ENCODE results near the gene ASXL1.

The ASXL1 gene

GRCh38 chr20:32466739-32467505 lies 108.8 kb downstream of the ASXL1 start:
- DNase-seq (ENCODE audit: low read depth), result no peak

- no peak for DNase-seq (ENCODE audit: low read depth)
Observed at GRCh38 chr20:32467506-32468312, 109.6 kb downstream of the ASXL1 start.

DNA sequence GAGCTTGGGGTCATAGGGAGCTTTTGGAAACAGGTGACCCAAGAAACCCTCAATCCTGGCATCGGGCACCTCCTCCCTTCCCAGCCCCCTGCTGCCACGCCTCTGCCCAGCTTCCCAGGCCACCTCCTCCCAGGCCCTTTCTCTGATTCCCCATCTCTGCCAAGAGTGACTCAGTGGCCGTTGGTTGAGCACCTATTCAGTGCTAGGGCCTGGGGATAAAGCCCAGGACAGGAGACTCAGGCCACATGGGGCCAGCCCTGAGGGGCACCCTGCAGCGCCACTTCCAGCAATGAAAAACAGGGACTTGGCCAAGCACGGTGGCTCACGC lies 110.1 kb downstream of the ASXL1 start:
- no peak for DNase-seq (ENCODE audit: low read depth)

- no peak for DNase-seq (ENCODE audit: low read depth)
Observed at GRCh38 chr20:32468860-32469259, 110.7 kb downstream of the ASXL1 start.

GRCh38 chr20:32470025-32470861 lies 112.1 kb downstream of the ASXL1 start:
- no peak for DNase-seq (ENCODE audit: low read depth)

- no peak for DNase-seq (ENCODE audit: low read depth)
Observed at GRCh38 chr20:32470940-32471339, 112.8 kb downstream of the ASXL1 start.

GRCh38 chr20:32472581-32473207 lies 114.6 kb downstream of the ASXL1 start:
- DNase-seq (ENCODE audit: low read depth), result no peak

GRCh38 chr20:32473231-32474008 lies 115.3 kb downstream of the ASXL1 start:
- no peak for DNase-seq (ENCODE audit: low read depth)

GRCh38 chr20:32474009-32474716 lies 116.0 kb downstream of the ASXL1 start:
- no peak for DNase-seq (ENCODE audit: low read depth)

- DNase-seq (ENCODE audit: low read depth), result no peak
Observed at GRCh38 chr20:32474717-32474966, 116.5 kb downstream of the ASXL1 start.

DNA sequence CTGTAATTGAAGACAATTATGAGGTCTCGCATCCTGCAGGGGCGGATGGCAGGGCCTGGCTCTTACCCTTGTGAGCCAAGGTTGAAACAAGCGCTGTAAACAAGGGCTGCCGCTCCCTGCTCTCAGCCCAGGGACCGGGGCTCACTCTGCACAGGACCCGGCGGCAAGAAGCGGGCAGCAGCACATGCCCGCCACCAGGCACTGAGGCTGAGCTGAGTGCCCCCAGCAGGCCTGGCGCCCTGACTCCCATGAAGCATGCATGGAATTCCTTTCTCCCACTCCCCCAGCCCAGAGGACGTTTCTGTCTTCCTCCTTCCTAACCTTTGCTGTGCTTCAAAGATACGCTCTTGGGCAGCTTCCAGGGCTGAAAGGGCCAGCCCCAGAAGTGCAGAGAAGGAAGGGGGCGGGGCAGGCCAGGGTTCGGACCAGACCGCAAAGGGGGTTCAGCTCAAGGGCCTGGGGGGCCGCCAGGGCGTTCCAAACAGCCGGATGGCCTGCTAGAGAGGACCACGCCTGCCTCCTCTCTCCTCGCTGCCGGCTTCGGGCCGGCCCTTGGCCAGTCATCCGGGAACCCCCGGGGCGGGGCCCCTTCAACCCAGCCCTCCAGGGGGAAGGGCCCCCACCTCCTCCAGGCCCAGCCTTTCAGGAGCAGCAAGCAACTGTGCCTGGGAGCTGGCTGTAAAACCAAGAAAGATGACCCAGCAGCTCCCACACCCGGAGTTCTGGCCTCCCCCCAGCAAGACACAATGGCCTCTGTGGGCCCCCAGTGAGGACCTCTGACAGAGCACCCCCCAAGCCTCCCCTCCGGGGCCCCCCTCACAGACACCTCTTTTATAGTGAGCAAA lies 117.1 kb downstream of the ASXL1 start:
- DNase-seq (ENCODE audit: low read depth), result no peak

DNA sequence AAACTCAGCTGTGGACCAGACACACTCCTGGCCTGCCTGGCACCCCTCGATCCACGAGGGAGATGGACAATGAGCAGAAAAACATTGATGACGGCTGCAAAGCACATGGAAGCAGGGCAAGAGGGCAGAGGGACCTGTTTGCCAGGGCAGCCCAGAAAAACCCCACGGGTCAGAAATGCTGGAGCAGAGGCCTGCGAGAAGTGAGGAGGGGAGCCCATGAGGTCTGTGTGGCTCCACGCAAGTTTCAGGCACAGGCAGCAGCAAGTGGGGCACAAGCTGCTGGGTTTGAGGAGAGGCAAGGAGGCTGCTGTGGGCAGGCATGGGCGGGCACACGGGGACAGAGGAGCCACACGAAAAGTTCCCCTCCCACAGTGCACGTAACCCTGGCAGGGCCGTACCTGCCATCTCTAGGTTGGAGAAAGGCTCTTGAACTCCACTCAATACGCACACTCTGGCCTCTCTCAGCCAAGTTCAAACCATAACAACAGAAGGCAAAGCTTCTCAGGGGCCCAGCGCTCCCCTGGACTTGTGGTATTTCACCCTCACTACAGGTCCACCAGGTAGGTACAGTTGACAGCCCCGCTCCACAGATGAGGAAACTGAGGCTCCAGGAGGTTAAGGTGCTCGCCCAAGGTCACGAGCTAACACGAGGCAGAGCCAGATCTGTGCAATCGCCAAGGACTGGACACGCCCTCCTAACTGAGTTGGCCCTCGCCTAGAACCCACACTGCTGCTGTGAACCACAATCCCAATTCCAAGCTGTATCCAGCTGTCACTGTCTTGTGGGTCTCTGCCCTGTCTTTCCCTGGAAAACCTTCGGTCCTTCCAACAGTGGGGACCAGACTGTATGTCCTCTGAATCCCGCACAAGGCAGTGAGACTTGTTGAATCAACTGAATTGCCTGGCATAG lies 118.8 kb downstream of the ASXL1 start:
- DNase-seq (ENCODE audit: low read depth), result no peak

DNA sequence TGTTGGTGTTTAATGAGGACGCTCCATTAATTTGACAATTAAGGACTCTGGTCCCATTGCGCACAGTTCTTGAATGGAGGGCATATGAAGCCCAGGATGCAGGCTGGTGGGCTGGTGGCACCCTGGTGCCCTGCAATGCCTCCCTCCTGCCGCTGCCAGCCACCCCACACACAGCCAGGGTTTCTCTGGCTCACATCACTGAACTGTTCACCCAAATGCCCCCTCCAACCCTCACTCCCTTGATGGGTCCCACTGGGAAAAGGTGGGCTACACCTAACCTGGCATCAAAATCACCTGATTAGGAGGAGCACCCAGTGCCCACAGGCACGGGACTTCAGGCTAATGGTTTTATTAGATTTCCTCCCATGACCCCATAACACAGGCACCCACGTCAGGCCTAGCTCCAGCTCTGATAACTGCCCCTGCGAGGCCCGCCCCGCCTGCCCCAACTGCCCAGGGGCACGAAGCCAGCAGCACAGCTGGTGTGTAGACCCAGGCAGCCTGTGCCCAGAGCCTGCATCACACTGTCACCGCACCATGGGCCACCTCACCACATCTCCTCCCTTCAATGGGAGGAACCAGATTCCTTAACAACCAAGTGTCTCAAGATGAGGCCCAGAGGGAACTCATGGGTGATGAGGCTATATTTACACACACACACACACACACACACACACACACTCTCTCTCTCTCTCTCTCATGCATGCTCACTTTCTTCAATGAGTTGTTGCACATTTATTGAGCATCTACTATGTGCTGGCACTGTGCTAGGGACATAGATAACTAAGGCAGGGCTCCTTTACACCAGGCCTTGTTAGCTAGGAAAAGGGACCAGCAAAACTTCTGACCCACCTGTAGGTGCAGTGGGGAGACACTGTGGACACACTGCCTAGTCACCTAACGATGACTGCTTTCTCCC lies 119.7 kb downstream of the ASXL1 start:
- DNase-seq (ENCODE audit: low read depth), result no peak

- DNase-seq (ENCODE audit: low read depth), result no peak
Observed at GRCh38 chr20:32478576-32478975, 120.4 kb downstream of the ASXL1 start.

DNA sequence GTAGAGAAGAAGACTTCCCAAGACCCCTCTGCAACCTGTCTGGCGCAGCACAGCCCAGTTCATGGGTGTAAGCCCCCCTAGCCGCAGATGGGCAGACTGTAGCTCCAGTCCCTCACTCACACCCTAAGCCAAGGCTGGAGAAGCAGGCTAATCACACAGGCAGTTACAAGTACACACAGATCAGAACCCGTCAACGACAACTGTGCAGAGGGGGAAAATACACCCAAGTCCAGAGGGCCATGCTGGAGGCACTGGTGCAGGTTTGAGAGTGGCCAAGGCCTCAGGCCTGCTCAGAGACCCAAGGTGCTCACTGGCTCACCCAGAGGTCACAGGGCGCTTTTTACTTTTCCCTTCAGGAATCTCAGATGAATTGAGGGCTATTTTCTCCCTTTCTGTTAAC lies 120.9 kb downstream of the ASXL1 start:
- DNase-seq (ENCODE audit: low read depth), result no peak

DNA sequence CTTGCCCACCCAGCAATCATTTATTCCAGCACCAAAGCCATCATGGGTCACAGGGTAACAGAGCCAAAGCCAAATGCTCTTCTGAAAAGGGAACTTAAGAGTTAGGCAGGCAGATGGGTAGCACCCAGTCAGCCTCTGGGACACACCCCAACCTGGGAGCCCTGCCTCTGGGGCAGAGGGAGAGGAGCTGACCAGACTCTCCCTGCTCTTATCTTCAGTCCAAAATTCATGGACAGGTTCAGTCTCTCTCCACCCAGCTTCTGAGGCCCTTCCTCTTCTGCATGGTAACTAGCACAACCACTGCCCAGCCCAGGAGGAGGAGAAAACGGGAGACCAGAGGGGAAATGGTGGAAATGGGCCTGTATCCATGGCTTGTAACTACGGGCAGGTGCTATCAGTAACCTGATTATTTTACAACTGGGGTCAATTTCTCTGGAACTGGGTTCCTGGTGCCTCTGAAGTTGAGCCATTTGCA lies 121.6 kb downstream of the ASXL1 start:
- no peak for DNase-seq (ENCODE audit: low read depth)

DNA sequence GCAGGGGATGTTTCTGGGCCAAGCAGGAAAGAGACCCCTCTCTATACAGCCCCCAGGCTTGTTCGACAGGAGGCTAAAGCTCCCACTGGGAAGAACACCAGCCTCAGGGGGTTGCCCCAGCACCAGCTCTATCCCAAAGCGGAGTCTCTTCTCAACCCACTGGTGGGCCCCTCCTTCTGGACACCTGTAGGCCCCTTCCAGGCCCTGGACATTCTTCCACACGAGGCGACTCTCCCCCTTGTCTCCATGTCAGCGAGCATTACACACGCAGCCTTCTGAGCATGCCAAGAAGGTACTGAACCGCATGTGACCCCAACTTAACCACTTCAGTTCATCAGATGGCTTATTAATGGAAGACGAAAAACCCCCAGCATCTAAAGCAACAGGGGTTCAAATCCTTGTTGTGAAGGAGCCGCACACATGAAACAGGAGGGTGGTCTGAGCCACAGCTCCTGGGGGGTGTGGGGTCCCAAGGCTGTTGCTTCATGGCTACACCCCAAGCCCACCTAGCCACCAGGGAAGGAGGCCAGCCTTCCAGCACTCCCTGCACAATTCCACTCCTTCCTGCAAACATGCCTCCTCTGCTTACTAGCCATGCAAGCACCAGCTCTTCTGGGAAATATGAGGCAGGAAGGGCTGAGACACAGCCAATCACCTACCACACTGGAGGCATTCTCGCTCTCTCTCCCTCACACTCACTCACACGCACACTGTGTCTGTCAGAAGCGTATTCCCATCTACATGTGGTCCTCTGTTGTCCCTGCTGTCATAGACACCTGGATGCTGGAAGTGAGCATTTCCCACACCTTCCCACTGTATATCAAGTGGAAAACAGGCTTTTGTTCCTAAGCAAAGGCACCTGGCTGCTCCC lies 122.5 kb downstream of the ASXL1 start:
- DNase-seq (ENCODE audit: low read depth), result no peak

Data from stimulated activated CD4-positive, alpha-beta T cell treated with anti-CD3 and anti-CD28 coated beads, Interleukin-2, amount 100 ng/mL, for 4 hours (primary cell).